HG03066 (cell line): ENCODE results near the gene TNFRSF13B.
"Not testable (repeated sequence)": the region's sequence is repeated elsewhere in the genome, so short reads cannot be mapped to it uniquely, and the experiment has no call there.

Source experiments
- ATAC-seq: cut with Tn5 transposase; IDR thresholded peaks from one replicate; pipeline ENCODE4 v1.9.1; 2021; ENCODE audit warnings: low read depth; ENCODE audit not compliant: unreplicated experiment

TNFRSF13B gene

DNA sequence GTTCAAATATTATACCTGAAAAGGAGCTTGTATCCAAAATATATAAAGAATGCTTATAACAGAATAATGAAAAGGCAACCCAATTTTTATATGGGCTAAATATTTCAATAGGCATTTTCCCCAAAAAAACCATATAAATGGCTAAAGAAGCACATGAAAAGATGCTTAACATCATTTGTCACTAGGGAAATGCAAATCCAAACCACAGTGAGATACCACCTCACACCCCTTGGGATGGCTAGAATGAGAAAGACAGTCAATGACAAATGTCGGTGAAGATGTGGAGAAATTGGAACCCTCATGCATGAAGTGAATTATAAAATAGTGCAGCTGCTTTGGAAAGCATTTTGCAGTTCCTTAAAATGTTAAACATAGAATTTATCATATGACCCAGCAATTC, 3.1 kb downstream of the TNFRSF13B start:
- no peak for ATAC-seq

- ATAC-seq = no peak
Observed at GRCh38 chr17:16962804-16963203, 9.1 kb downstream of the TNFRSF13B start.

- ATAC-seq = no peak
Observed at GRCh38 chr17:16961792-16962191, 10.1 kb downstream of the TNFRSF13B start.

DNA sequence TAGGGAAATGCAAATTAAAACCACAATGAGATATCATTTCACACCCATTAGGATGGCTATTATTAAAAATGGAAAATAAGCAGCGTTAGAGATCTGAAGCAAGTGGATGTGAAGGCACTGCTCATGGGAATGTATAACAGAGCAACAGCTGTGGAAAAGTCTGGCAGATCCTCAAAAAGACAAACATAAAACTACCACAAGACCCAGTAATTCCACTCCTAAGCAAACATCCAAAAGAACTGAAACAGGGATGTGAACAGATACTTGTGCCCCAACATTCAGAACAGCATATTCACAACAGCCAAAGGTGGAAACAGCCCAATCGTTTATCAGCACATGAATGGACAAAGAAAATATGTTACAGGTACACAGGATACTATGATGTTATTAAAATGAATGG, 10.9 kb downstream of the TNFRSF13B start:
- ATAC-seq = not testable (repeated sequence)

DNA sequence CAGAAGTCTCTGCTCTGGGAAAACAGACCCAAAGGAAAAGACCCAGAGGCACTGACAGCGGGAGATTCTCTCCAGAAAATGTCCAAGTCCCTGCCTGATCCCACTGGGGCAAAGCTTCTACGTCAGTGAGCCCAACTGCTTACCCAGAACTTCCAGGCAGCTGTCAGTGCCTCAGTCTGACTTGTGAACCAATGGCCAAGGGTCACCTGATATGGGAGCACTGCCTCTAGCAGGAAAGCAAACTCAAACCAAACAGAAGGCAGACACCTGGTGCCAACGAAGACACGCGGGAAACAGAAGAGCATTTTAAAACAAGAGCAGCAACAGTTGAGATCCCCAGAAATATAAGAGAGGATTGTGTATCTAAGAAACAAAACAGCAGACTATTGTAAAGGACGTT, 16.9 kb downstream of the TNFRSF13B start:
- ATAC-seq = not testable (repeated sequence)

DNA sequence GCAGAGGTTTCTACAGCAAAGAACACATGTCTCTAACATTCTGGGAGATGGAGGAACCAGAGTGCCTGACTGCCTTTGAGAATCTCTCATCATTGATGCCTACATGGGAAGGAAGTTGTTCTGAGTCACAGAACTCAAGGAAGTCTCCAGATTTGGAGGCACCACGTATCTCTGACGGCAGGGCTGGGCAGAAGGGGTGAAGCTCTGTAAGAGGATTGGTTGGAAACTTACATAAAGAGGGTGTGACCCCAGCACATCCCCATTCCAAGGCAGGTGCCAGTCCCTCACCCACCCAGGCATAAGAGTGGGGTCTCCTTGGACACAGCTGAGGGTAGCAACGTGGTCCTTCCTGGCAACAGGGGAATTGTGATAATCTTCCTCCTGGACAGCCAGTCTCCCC, 17.4 kb downstream of the TNFRSF13B start:
- ATAC-seq = no peak

- ATAC-seq = no peak
Observed at GRCh38 chr17:16953841-16954240, 18.1 kb downstream of the TNFRSF13B start.

DNA sequence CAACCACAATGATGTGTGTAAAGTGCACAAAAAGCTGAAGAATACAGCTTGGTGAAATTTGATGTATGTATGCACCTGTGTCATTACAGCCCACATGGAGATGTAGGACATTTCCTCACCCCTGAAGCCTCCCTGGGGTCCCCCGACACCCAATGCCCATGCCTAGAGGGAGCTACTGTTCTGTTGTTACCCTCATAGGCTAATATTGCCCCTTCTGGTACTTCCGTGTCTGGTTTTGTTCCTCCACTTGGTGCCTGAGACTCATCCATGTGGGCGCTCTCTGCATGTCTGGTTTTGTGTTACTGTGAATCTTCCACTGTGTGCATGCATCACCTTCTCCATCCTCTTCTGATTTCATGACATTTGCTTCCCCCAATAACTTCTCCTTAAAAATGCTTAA, 18.6 kb downstream of the TNFRSF13B start:
- ATAC-seq = no peak

- no peak for ATAC-seq
Observed at GRCh38 chr17:16952401-16952800, 19.5 kb downstream of the TNFRSF13B start.

GRCh38 chr17:16950488-16950887, 21.4 kb downstream of the TNFRSF13B start:
- ATAC-seq = no peak

GRCh38 chr17:16948587-16949376, 23.1 kb downstream of the TNFRSF13B start:
- ATAC-seq = no peak

DNA sequence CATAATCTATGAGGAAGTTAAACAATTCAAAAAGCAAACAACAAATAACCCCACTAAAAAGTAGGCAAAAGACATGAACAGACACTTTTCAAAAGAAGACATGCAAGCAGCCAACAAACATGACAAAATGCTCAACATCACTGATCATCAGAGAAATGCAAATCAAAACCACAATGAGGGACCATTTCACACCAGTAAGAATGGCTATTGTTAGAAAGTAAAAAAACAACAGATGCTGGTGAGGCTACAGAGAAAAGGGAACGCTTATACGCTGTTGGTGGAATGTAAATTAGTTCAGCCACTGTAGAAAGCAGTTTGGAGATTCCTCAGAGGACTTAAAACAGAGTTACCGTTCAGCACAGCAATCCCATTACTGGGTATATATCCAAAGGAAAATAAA, 24.4 kb downstream of the TNFRSF13B start:
- no peak for ATAC-seq

- ATAC-seq = no peak
Observed at GRCh38 chr17:16945663-16946218, 26.2 kb downstream of the TNFRSF13B start.

GRCh38 chr17:16945136-16945482, 26.8 kb downstream of the TNFRSF13B start:
- ATAC-seq = no peak

DNA sequence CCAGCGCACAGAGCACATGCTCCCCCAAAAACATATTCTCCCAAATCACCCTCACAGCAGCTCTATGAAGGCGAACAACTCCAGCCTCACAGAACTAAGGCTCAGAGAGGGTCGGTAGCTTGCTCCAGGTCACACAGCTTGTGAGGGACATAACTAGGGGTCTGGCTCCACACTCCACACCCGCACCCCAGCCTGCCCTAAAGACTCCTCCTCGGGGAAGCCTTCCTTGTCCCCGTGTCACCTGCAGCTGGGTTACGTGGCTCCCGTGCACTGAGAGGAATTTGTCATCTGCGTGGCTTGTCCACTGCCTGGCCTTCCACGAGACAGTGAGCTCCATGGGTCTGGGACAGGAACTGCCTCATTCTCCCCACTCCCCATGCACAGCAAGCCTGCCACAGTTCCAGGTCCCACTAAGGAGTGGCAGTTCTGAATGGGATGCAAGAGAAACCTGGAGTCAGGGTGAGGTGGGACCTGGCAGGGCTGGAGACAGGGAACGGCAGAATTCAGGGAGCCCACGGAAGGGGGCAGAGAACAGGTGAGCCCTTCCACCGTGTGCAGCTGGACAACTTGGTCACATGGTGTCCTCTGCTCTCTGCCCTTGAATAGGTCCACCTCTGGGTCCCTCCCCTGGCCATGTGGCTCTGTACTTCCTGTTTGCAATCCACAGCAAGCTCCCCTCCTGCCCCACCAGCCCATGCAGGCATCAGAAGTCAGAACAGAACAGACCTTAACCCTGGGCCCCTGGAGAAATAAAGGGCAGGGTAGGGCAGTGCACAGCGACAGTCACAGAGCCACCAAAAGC, 27.4 kb downstream of the TNFRSF13B start:
- no peak for ATAC-seq

- ATAC-seq = no peak
Observed at GRCh38 chr17:16943541-16944333, 28.2 kb downstream of the TNFRSF13B start.

GRCh38 chr17:16943032-16943352, 28.9 kb downstream of the TNFRSF13B start:
- no peak for ATAC-seq

DNA sequence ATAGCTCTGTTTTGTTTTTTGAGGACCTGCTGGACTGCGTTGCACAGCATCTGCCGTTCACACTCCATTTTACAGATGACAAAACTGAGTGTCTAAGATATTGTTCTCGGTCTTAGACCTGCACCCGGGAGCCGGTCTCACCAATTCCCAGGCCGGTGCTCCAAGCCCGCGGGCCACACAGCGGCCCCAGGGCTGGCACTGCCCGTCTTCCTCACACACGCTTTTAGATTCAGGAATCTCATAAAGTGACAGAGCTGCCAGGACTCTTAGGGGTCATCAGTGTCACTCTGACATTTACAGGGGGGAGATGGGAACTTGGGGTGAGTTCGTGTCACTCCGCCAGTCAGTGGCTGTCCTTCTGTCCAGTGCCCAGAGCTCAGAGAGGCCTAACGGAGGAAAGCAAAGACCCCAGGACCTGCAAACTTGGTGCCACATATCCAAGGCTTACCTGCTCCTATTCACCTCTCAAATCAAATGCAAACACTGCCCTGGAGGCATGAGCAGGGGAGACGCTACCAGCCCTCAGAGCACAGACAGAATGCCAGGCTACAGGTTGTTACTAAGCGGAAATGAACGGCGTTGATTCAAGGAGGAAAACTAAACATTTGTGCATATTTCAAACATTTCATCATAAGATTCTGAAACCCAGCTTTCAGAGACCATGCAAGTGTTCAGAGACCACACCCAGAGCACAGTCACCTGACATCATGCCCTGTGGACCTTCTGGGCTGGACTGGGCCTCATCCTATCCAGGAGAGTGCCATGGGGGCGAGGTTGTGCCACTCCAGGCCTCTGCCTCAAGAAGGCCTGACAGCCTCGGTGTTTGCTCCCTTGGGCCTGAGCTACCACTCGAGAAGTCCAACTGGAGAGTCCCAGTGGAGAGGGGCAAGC, 29.5 kb downstream of the TNFRSF13B start:
- no peak for ATAC-seq

- ATAC-seq = no peak
Observed at GRCh38 chr17:16941072-16942036, 30.6 kb downstream of the TNFRSF13B start.
